ENCODE measurements around the gene MALT1. TPM values are rescaled to one million over a fixed set of nuclear protein-coding genes. Genes with fewer than 3 reads are reported as not detected.

MALT1 gene
- total RNA-seq, 1 donor from 2014 or later: 14.1 TPM

- H3K27me3 Mint-ChIP-seq: peaks cover 31% of the 10 kb centered on the region
- no peak overlapping the region for H3K4me3 Mint-ChIP-seq (ENCODE audit: low read depth)
- peaks cover 10% of the 10 kb centered on the region for H3K4me1 Mint-ChIP-seq (ENCODE audit: low read depth)
- no peaks in the 10 kb centered on the region for H3K36me3 Mint-ChIP-seq (ENCODE audit: insufficient read depth)
- H3K9me3 Mint-ChIP-seq (ENCODE audit: low read depth): no peaks in the 10 kb centered on the region
- no peak for DNase-seq (ENCODE audit: low spot score, unreplicated experiment)
- no peak for TF ChIP-seq CTCF (IDR thresholded peaks at IDR 0.05; ENCODE audit: unreplicated experiment)
- no peak overlapping the region for H3K27ac Mint-ChIP-seq
Observed at GRCh38 chr18:58632552-58632951, 38.7 kb upstream of the MALT1 start.

GRCh38 chr18:58633874-58634273 is 37.4 kb upstream of the MALT1 start:
- no peaks in the 10 kb centered on the region for H3K36me3 Mint-ChIP-seq (ENCODE audit: insufficient read depth)
- peaks cover 5% of the 10 kb centered on the region for H3K4me1 Mint-ChIP-seq (ENCODE audit: low read depth)
- H3K9me3 Mint-ChIP-seq (ENCODE audit: low read depth): no peaks in the 10 kb centered on the region
- no peak overlapping the region for H3K27ac Mint-ChIP-seq
- DNase-seq (ENCODE audit: low spot score, unreplicated experiment): no peak
- TF ChIP-seq CTCF (IDR thresholded peaks at IDR 0.05; ENCODE audit: unreplicated experiment): no peak
- H3K4me3 Mint-ChIP-seq (ENCODE audit: low read depth): no peak overlapping the region
- peaks cover 36% of the 10 kb centered on the region for H3K27me3 Mint-ChIP-seq

- Mint-ChIP-seq H3K27me3 (peaks cover 19% of the 10 kb centered on the region), H3K4me3 (ENCODE audit: low read depth) (no peak overlapping the region), H3K27ac (no peak overlapping the region), H3K9me3 (ENCODE audit: low read depth) (no peaks in the 10 kb centered on the region), H3K4me1 (ENCODE audit: low read depth) (no peaks in the 10 kb centered on the region), H3K36me3 (ENCODE audit: insufficient read depth) (no peaks in the 10 kb centered on the region)
- TF ChIP-seq CTCF (IDR thresholded peaks at IDR 0.05; ENCODE audit: unreplicated experiment): no peak
- no peak for DNase-seq (ENCODE audit: low spot score, unreplicated experiment)
Observed at GRCh38 chr18:58635891-58636290, 35.4 kb upstream of the MALT1 start.

GRCh38 chr18:58637197-58637596 is 34.1 kb upstream of the MALT1 start:
- H3K27ac Mint-ChIP-seq: no peak overlapping the region
- no peaks in the 10 kb centered on the region for H3K4me1 Mint-ChIP-seq (ENCODE audit: low read depth)
- no peaks in the 10 kb centered on the region for H3K36me3 Mint-ChIP-seq (ENCODE audit: insufficient read depth)
- no peaks in the 10 kb centered on the region for H3K9me3 Mint-ChIP-seq (ENCODE audit: low read depth)
- H3K4me3 Mint-ChIP-seq (ENCODE audit: low read depth): no peak overlapping the region
- peaks cover 12% of the 10 kb centered on the region for H3K27me3 Mint-ChIP-seq
- no peak for DNase-seq (ENCODE audit: low spot score, unreplicated experiment)
- no peak for TF ChIP-seq CTCF (IDR thresholded peaks at IDR 0.05; ENCODE audit: unreplicated experiment)

GRCh38 chr18:58637946-58638345 is 33.3 kb upstream of the MALT1 start:
- DNase-seq (ENCODE audit: low spot score, unreplicated experiment): no peak
- no peak overlapping the region for H3K4me3 Mint-ChIP-seq (ENCODE audit: low read depth)
- no peak overlapping the region for H3K27ac Mint-ChIP-seq
- no peaks in the 10 kb centered on the region for H3K36me3 Mint-ChIP-seq (ENCODE audit: insufficient read depth)
- no peaks in the 10 kb centered on the region for H3K9me3 Mint-ChIP-seq (ENCODE audit: low read depth)
- H3K27me3 Mint-ChIP-seq: peaks cover 9% of the 10 kb centered on the region
- TF ChIP-seq CTCF (IDR thresholded peaks at IDR 0.05; ENCODE audit: unreplicated experiment): no peak
- H3K4me1 Mint-ChIP-seq (ENCODE audit: low read depth): no peaks in the 10 kb centered on the region
